ENCODE results near the gene C12orf60. TPM values are rescaled to one million over a fixed set of nuclear protein-coding genes. Genes with fewer than 3 reads are reported as not detected.

The C12orf60 gene
- total RNA-seq, 1 experiment from 2014 or later: 14.1 TPM

- peak; percentile 35 for DNase-seq (ENCODE audit: low read depth, low spot score)
- in situ Hi-C loops (cut with HindIII; ENCODE audit: low pct_unique_long_range_greater_than_20kb, low sequenced_read_pairs): no loop called here
Observed at GRCh38 chr12:14774906-14775635, 28.4 kb upstream of the C12orf60 start.

DNA sequence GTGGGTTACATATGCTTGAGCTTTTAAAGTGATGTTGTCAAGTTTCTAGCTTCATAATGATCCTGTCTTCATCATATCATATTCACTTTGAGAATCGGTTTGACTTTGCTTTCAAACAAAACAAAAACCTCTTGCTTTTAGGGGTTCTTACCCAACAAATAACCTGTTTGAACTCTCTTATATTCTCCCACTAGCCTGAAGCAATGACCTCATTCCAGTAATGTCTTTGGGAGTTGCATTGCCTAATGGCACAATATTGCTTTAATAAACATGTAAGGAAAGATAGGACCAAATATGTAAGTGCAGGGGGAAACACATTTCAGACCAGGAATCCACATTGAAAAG, 27.9 kb upstream of the C12orf60 start:
- no peak for DNase-seq (ENCODE audit: low read depth, low spot score)
- in situ Hi-C loops (cut with HindIII; ENCODE audit: low pct_unique_long_range_greater_than_20kb, low sequenced_read_pairs): no loop called here

DNA sequence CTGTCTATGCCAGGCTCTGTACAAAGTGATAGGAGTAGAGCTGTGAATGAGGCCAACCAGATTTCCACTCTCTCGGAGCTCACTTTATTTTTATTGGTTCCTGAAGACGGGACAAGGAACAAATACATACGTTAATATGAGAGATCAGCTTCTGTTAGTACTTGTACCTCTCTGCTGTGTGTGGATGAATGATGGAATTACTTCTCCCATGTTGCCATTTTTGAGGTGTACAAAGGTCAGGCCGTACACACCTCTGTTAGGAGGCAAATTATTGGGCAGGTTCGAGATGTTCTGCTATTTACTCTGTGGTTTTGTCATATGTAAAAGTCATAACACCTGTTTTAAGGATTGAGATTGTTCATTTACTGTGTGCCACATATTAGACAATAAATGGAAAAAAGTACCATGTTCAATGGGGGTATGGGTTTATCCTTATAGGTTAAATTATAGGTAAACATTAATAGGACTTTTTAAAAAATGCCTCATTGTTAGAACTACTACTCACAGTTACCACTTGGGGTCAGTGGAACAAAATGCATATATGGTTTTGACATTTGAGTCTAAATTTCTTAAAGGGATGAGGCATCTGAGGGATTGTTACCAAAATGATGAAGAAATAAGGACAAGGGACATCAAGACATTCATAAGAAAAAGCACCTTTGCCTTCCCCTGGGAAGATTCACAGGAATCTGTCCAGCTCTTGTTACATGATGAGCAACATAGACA, 27.1 kb upstream of the C12orf60 start:
- in situ Hi-C loops (cut with HindIII; ENCODE audit: low pct_unique_long_range_greater_than_20kb, low sequenced_read_pairs): no loop called here
- DNase-seq (ENCODE audit: low read depth, low spot score): peak; percentile 63

DNA sequence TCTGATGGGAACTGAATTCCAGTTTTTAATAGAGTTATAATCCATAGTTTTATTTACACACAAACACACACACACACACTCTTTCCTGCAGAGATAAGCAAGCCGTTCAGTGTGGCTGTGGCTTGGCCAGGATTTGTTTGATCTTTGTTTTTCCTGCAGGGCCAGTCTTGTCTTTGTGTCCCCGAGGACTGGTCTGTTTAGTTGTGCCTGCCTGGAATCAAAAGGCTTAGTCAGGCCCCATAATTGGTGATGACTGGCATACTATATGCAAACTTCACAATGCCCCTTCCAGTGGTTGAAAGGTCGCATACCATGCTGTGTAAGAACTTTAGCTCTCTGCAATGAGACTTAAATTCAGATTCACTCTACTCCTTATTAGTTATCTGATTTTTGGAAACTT, 26.2 kb upstream of the C12orf60 start:
- DNase-seq (ENCODE audit: low read depth, low spot score): peak; percentile 90
- in situ Hi-C loops (cut with HindIII; ENCODE audit: low pct_unique_long_range_greater_than_20kb, low sequenced_read_pairs): no loop called here

DNA sequence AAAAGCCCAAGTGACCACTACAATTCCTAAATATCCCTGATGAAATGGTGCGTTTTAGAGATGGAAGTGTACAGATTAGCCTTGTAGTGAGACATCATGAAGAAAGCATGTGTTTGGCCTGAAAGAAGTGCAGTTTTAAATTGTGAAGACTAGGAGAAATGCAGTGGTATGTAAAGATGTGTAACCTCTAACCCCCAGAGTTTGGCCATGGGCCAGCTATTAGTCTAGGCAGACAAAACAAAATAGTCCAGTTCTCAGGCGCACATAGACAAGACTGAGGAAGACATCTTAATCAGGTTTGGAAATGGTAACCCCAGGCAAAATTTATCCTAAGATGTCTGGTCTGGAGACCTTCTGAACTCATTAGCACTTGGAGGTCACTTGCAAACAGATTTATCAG, 23.6 kb upstream of the C12orf60 start:
- in situ Hi-C loops (cut with HindIII; ENCODE audit: low pct_unique_long_range_greater_than_20kb, low sequenced_read_pairs): no loop called here
- DNase-seq (ENCODE audit: low read depth, low spot score): no peak

GRCh38 chr12:14780859-14781258, 22.6 kb upstream of the C12orf60 start:
- in situ Hi-C loops (cut with HindIII; ENCODE audit: low pct_unique_long_range_greater_than_20kb, low sequenced_read_pairs): no loop called here
- no peak for DNase-seq (ENCODE audit: low read depth, low spot score)

GRCh38 chr12:14781563-14781962, 21.9 kb upstream of the C12orf60 start:
- DNase-seq (ENCODE audit: low read depth, low spot score): no peak
- in situ Hi-C loops (cut with HindIII; ENCODE audit: low pct_unique_long_range_greater_than_20kb, low sequenced_read_pairs): no loop called here

GRCh38 chr12:14782756-14783155, 20.7 kb upstream of the C12orf60 start:
- in situ Hi-C loops (cut with HindIII; ENCODE audit: low pct_unique_long_range_greater_than_20kb, low sequenced_read_pairs): no loop called here
- DNase-seq (ENCODE audit: low read depth, low spot score): no peak

DNA sequence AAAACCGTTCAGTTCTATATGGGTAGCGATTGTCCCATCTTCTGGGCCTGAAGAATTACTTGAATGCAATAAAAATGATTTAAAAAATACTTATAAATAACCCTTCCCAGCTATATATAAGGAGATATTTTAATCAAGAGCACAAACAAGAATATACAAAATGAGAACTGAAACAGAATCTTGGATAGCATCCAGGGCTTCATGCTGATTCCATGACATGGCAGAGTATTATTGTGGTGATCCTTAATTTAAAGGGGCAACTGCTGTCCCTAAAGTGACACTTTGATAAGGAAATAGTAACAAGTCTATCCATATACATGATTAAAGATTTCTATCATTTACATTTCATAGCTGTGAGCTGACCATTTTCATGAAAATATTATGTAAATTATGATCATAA, 19.0 kb upstream of the C12orf60 start:
- in situ Hi-C loops (cut with HindIII; ENCODE audit: low pct_unique_long_range_greater_than_20kb, low sequenced_read_pairs): no loop called here
- no peak for DNase-seq (ENCODE audit: low read depth, low spot score)

GRCh38 chr12:14785568-14785967, 17.9 kb upstream of the C12orf60 start:
- peak; percentile 90 for DNase-seq (ENCODE audit: low read depth, low spot score)
- in situ Hi-C loops (cut with HindIII; ENCODE audit: low pct_unique_long_range_greater_than_20kb, low sequenced_read_pairs): no loop called here

DNA sequence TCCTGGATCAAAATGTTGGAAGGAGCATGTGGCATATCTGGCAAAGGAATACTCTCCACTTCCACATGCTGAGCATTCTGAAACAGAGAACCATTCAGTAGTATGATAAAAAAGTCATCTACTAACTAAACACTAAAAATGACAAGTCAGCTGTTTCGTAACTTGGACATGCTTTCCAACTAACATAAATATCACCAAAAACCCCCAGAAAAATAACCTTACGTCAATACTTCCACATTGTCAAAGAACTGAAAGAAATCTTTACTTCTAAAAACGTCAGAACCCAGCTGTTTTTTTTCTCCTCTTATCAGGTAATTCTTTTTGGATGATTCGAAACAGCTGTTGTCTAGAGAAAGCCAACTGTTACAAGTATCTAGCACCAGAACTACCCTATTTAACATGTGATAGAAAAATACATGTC, 8.4 kb upstream of the C12orf60 start:
- DNase-seq (ENCODE audit: low read depth, low spot score): peak; percentile 95
- in situ Hi-C loops (cut with HindIII; ENCODE audit: low pct_unique_long_range_greater_than_20kb, low sequenced_read_pairs): no loop called here

DNA sequence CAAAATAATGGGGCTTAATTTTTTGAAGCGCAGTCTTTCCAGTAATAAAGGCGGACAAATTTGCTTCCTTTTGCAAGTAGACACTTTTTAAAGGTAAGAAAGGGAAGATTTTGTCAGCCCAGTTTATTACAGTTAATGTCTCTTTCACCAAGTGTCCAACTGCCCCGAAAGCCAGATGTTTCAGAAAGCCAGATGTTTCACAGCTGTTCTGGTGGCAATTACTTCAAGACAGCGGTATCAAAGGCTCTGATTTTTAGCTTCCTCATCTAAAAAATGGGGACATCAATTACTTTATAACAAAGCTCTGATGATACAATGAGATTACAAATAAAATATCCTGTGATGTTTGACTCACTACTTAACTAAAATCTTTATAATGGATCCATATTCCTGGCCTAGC, 1.2 kb upstream of the C12orf60 start:
- in situ Hi-C loops (cut with HindIII; ENCODE audit: low pct_unique_long_range_greater_than_20kb, low sequenced_read_pairs): no loop called here
- DNase-seq (ENCODE audit: low read depth, low spot score): no peak

DNA sequence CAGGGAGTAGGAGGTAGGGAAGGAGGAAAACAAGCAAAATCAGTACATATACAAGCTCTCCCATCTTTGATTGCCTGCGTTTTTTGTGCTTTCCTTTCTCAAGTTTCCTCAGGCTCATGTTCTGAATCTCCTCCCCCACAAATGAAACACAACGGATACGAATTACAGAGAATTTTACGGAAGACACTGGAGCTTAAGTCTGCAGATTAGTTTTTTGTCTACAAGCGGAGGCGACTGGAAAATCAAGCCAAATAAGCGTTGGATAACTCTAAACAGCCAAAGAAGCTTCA, 804 bp upstream of the C12orf60 start:
- DNase-seq (ENCODE audit: low read depth, low spot score): no peak
- in situ Hi-C loops (cut with HindIII; ENCODE audit: low pct_unique_long_range_greater_than_20kb, low sequenced_read_pairs): no loop called here

GRCh38 chr12:14803830-14804160, 325 bp downstream of the C12orf60 start:
- in situ Hi-C loops (cut with HindIII; ENCODE audit: low pct_unique_long_range_greater_than_20kb, low sequenced_read_pairs): no loop called here
- no peak for DNase-seq (ENCODE audit: low read depth, low spot score)

DNA sequence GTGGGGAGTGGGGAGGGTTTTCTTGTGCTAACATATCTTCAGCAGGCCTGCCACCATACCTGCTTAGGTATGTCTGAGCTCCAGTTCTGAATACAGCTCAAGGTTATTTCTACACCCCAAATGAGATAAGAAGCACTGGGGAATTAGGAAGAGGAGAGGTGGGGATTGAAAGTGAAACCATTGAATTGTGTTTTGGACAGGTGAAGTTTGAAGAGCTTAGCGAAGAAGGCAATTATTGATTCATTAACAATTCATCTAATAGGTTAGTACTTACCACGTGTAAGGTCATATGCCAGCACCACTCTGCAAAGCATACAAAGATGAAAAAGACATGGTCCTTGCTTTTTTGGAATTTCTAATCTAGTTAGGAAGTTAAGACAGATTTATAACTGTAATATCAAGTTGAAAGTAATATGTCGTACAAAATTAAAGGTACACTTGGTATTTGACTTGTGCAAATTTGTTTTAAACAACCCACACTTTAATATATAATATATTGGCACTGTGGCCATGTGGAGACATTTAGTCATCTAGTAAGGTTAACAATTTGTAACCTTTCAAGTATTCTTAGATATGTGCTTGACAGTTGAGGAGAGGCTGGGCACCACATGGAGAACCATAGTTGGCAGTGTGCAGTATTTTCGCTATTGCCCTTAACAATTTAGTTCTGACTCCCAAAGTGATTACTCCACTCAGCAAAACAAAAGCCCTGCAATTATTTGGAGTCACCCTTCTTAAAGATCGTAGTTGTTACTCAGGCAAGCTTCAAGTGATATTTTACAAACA, 6.9 kb downstream of the C12orf60 start:
- DNase-seq (ENCODE audit: low read depth, low spot score): no peak
- in situ Hi-C loops (cut with HindIII; ENCODE audit: low pct_unique_long_range_greater_than_20kb, low sequenced_read_pairs): no loop called here

DNA sequence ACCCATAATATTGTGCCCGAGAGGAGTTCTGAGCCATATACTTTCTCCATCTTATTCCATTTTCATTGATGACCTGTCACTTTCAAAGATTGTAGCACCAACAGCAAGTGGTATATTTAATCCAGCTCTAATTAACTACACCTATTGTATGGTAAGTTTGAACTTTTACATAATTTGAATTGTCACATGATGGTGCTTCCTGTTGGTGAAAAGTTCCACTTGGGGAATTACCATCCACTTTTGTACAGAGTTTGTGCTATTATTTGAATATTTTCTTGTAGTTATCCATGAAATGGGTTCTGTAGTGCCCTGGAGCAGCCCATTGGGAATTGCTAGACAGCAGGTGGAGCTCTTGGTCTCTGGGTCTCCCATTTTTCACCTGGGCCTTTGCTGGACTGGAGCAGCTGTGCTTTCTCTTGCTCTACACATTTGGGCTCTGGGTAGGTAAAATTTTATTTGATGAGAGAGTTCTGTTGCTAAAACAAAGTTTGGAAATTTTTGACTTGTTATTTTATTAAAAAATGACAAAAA, 7.5 kb downstream of the C12orf60 start:
- DNase-seq (ENCODE audit: low read depth, low spot score): peak; percentile 50
- in situ Hi-C loops (cut with HindIII; ENCODE audit: low pct_unique_long_range_greater_than_20kb, low sequenced_read_pairs): no loop called here

DNA sequence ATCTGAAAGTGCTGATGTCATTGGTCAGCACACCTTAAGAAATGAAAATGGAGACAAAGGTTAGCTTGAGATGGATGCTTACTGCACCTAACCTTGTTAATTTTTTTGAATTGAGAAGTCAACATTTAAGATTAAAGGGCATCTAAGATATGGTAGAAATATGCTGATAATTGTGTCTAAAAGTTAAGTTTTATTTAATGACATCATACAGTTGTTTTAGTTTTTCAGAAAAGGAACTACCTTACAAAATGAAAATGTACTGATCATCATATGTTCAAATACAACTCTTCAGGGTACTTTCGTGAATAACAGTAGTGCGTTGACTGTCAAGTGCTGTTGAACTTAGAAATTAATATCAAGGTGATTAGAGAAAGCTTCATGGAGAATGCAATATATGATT, 8.0 kb downstream of the C12orf60 start:
- no peak for DNase-seq (ENCODE audit: low read depth, low spot score)
- in situ Hi-C loops (cut with HindIII; ENCODE audit: low pct_unique_long_range_greater_than_20kb, low sequenced_read_pairs): no loop called here

DNA sequence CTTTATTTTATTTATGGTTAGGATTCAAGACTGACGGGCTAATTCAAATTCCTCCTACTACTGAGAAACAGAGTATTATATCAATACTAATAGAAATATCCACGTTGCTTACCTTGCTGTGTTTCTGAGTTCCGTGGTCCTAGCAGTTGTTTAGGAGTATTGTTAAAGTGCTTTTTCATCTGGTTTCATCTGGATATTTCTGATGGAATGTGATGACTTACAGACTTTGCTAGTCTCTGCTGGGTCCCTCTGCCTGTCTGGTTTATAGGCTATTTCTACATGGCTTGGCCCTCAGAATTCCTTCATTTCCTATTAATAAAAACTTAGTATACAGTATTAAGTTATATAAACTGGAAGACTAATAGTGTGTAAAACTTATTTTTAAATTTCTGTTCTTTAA, 10.5 kb downstream of the C12orf60 start, which contains the start of gene SMCO3:
TSS of gene SMCO3 (minus strand) at position 169 of the 400 bp plus-strand sequence. CDS start 7,502 bp downstream, outside the sequence.
- no peak for DNase-seq (ENCODE audit: low read depth, low spot score)
- in situ Hi-C loops (cut with HindIII; ENCODE audit: low pct_unique_long_range_greater_than_20kb, low sequenced_read_pairs): no loop called here
